Thyroid gland (tissue), 4 donors: ENCODE measurements around the gene LYPD6B. TPM values are rescaled to one million over a fixed set of nuclear protein-coding genes. Genes with fewer than 3 reads are reported as not detected.

ENCODE experiments used
- DNase-seq, 2 donors: peaks; one replicate each; pipeline ENCODE4 v3.0.0-alpha.2; 2019
- H3K27ac ChIP-seq, 3 donors: fragments of 200-600 bp; sonication (generic); 1 replicate in 2 of 3; 2 replicates in 1 of 3; pipeline ENCODE4 v1.5.1; 2016 to 2019; ENCODE audit warnings: mild to moderate bottlenecking in 1 of 3, moderate library complexity in 1 of 3
- H3K27me3 ChIP-seq: fragments of 200-600 bp; sonication (generic); one replicate; pipeline ENCODE4 v1.5.1; 2019
- H3K36me3 ChIP-seq, 2 donors: fragments of 200-600 bp; sonication (generic); one replicate each; pipeline ENCODE4 v1.5.1; 2016 to 2019
- H3K4me1 ChIP-seq, 2 donors: fragments of 200-600 bp; sonication (generic); one replicate each; pipeline ENCODE4 v1.5.1; 2017 to 2019
- H3K4me3 ChIP-seq, 3 donors: fragments of 200-600 bp; sonication (generic); replicated peaks in 1 of 3; 1 replicate in 2 of 3; 2 replicates in 1 of 3; pipeline ENCODE4 v1.5.1; 2016; ENCODE audit warnings: mild to moderate bottlenecking in 1 of 3
- H3K9me3 ChIP-seq: fragments of 200-600 bp; sonication (generic); one replicate; pipeline ENCODE4 v1.5.1; 2017
- CTCF ChIP-seq, 6 experiments: fragments of 200-600 bp in 3 of 6; fragments of 450-650 bp in 3 of 6; sonication (generic) in 3 of 6; IDR thresholded peaks; one replicate each; pipeline ENCODE4 v1.5.1; 2016 to 2019; ENCODE audit warnings: antibody characterized with exemption in 6 of 6, mild to moderate bottlenecking in 2 of 6, inconsistent platforms in 1 of 6, moderate library complexity in 1 of 6
- POLR2A ChIP-seq, 2 donors: fragments of 450-650 bp; IDR thresholded peaks; one replicate each; pipeline ENCODE4 v1.6.1; 2017; ENCODE audit warnings: antibody characterized with exemption in 2 of 2, mild to moderate bottlenecking in 2 of 2, moderate library complexity in 1 of 2
- WGBS, 2 donors: methylation state at CpG; one replicate each; pipeline ENCODE4 v1.1.5; 2017; 5-methylcytosine and 5-hydroxymethylcytosine counted together
- intact Hi-C: fragments of 100-400 bp; cut with DNase I; formaldehyde crosslinking; loops from one replicate; pipeline ENCODE4 v1.15.1; 2023
- total RNA-seq, 4 donors: library from RNA; depleted of rRNA; stranded (reverse); fragments of >200 nt; gene quantifications; one replicate each; pipeline ENCODE4 v1.2.3, GENCODE V29; 2016

LYPD6B gene
- total RNA-seq, 4 donors from 2014 or later = 0.40 TPM; not detected in 3

DNA sequence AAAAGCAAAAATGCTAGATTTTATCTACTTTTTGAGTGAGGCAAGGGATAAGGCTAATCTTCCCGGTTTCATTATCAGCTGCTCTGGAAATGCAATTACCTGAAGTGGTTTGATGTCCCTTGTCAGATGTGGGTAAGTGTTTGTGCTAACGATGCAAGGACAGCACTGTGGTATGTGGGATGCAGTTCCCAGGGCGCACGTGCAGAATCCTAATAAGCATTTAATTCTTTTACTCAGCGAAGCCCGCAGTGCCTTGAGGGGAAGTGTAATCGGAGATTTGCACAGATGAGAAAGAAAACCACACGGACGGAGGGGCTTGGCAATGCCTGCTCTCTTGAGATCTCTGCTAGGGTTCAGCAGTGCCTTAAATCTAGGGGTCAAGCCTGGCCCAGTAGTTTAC lies 183.4 kb downstream of the LYPD6B start:
- intact Hi-C loops = no loop called here
- WGBS, 2 donors = 30 to 33% methylated on average over 9 of the region's 9 CpGs
- H3K9me3 ChIP-seq = no peaks in the 10 kb centered on the region

GRCh38 chr2:149223472-149224095 lies 185.1 kb downstream of the LYPD6B start:
- H3K27me3 ChIP-seq = no peaks in the 10 kb centered on the region
- H3K27ac ChIP-seq = no peak overlapping the region
- no peak for DNase-seq
- no peaks in the 10 kb centered on the region for H3K4me1 ChIP-seq
- 64 to 82% methylated on average over 2 of the region's 2 CpGs for WGBS, 2 donors
- H3K9me3 ChIP-seq = no peaks in the 10 kb centered on the region
- no peak for TF ChIP-seq CTCF (IDR thresholded peaks at IDR 0.05)
- no peak overlapping the region for H3K4me3 ChIP-seq
- intact Hi-C loops = no loop called here
- no peaks in the 10 kb centered on the region for H3K36me3 ChIP-seq

More for the DNA sequence above, 183.4 kb downstream of the LYPD6B start:
- TF ChIP-seq CTCF (IDR thresholded peaks at IDR 0.05) = no peak
- no peak for TF ChIP-seq POLR2A (IDR thresholded peaks at IDR 0.05)
- no peak overlapping the region for H3K4me3 ChIP-seq
- no peak overlapping the region for H3K27ac ChIP-seq
- H3K27me3 ChIP-seq = no peaks in the 10 kb centered on the region
- H3K36me3 ChIP-seq = no peaks in the 10 kb centered on the region
- no peak for DNase-seq
- no peaks in the 10 kb centered on the region for H3K4me1 ChIP-seq

DNA sequence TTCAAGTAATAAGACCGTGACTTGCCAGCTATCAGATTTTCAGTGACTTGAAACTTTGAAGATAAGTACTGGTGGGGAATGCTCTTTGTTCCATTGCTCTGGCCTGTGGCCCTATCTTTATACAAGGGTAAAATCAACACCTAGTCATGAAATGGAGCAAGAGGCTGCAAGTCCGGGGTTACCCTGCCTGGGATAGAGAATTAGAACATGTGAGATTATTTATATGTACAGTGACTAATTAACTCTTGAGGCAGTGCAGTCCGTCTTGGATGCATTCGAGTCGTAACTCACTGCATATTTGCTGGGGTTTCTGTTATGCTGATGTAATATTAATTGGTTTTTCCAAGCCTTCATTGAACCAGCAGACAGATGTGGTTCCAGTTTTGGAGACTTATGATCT lies 186.0 kb downstream of the LYPD6B start:
- TF ChIP-seq POLR2A (IDR thresholded peaks at IDR 0.05) (no peak), CTCF (IDR thresholded peaks at IDR 0.05) (no peak)
- WGBS, 2 donors = 57 to 69% methylated on average over 5 of the region's 5 CpGs
- Histone ChIP-seq H3K4me3 (no peak overlapping the region), H3K27ac (no peak overlapping the region), H3K27me3 (no peaks in the 10 kb centered on the region), H3K9me3 (no peaks in the 10 kb centered on the region), H3K4me1 (no peaks in the 10 kb centered on the region), H3K36me3 (no peaks in the 10 kb centered on the region)
- no peak for DNase-seq
- intact Hi-C loops = no loop called here

GRCh38 chr2:149225446-149225845 lies 186.9 kb downstream of the LYPD6B start:
- Histone ChIP-seq H3K9me3 (no peaks in the 10 kb centered on the region), H3K27ac (no peak overlapping the region), H3K4me3 (no peak overlapping the region), H3K36me3 (no peaks in the 10 kb centered on the region), H3K4me1 (no peaks in the 10 kb centered on the region), H3K27me3 (no peaks in the 10 kb centered on the region)
- intact Hi-C loops = no loop called here
- 70 to 86% methylated on average over 2 of the region's 2 CpGs for WGBS, 2 donors
- DNase-seq = no peak
- TF ChIP-seq CTCF (IDR thresholded peaks at IDR 0.05) (no peak), POLR2A (IDR thresholded peaks at IDR 0.05) (no peak)

GRCh38 chr2:149226790-149227189 lies 188.3 kb downstream of the LYPD6B start:
- intact Hi-C loops = no loop called here
- TF ChIP-seq POLR2A (IDR thresholded peaks at IDR 0.05) (no peak), CTCF (IDR thresholded peaks at IDR 0.05) (no peak)
- no peaks in the 10 kb centered on the region for H3K27me3 ChIP-seq
- H3K4me3 ChIP-seq = no peak overlapping the region
- no peaks in the 10 kb centered on the region for H3K36me3 ChIP-seq
- no peak for DNase-seq
- H3K27ac ChIP-seq = no peak overlapping the region
- no peaks in the 10 kb centered on the region for H3K9me3 ChIP-seq
- 89% methylated on average over 6 of the region's 6 CpGs for WGBS, 2 donors
- H3K4me1 ChIP-seq = no peaks in the 10 kb centered on the region
